Breast epithelium (tissue), 3 donors: ENCODE data around the gene TEX22.

ENCODE experiments used
- POLR2A ChIP-seq: fragments of 450-650 bp; IDR thresholded peaks from one replicate; pipeline ENCODE4 v1.6.1; 2016; ENCODE audit warnings: antibody characterized with exemption, mild to moderate bottlenecking, moderate library complexity
- TF ChIP-seq, protein P1 (sequence below), 3 donors: fragments of 450-650 bp; IDR thresholded peaks; one replicate each; pipeline ENCODE4 v1.5.1; 2016 to 2017; ENCODE audit warnings: antibody characterized with exemption in 3 of 3, mild to moderate bottlenecking in 3 of 3, moderate library complexity in 3 of 3

DNA sequence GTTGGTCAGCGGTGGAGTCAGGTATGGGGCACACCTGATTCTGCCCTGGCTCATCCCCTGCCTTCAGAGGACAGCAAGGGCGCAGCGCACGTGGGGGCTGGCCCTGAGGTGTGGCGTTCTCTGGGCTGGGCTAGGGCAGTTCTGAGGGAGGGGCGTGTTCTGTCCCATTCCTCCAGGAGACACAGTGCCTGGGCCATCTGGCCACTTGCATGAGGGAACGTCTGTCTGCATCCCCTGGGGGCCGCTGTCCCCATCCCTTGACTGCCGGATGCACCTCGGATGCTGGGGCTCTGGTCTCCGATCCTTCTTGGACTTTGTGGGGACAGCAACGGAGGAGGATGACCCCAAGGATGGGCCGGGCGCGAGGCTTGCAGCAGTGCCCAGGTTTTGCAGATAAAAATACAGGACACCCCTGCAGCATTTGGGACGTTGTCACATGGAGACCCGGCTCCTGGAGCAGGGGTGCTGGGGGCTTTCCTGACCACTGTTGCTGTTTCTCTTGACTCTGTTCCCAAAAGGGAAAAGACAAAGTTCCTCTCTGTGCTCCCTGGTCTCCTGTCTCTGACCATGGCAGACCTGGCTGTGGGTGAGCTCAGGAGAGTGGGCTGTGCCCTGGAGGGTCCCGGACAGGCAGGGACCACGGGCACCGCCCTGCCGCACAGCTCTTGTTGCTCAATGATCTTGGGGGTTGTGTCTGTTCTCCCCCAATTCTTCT, 28.2 kb downstream of the TEX22 start:
- TF ChIP-seq POLR2A, result no peak
- TF ChIP-seq, protein P1, sequence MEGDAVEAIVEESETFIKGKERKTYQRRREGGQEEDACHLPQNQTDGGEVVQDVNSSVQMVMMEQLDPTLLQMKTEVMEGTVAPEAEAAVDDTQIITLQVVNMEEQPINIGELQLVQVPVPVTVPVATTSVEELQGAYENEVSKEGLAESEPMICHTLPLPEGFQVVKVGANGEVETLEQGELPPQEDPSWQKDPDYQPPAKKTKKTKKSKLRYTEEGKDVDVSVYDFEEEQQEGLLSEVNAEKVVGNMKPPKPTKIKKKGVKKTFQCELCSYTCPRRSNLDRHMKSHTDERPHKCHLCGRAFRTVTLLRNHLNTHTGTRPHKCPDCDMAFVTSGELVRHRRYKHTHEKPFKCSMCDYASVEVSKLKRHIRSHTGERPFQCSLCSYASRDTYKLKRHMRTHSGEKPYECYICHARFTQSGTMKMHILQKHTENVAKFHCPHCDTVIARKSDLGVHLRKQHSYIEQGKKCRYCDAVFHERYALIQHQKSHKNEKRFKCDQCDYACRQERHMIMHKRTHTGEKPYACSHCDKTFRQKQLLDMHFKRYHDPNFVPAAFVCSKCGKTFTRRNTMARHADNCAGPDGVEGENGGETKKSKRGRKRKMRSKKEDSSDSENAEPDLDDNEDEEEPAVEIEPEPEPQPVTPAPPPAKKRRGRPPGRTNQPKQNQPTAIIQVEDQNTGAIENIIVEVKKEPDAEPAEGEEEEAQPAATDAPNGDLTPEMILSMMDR (IDR thresholded peaks at IDR 0.05), result no peak
